GM12865 (cell line): Measurements from ENCODE around the gene CDKAL1.

Source experiments
- DNase-seq: peaks from one replicate; pipeline ENCODE4 v3.0.0; 2010; ENCODE audit warnings: low read depth
- H3K4me3 ChIP-seq: 2 replicates; pipeline ENCODE4 v1.5.1; 2011; ENCODE audit warnings: mild to moderate bottlenecking, low read depth, low read length, control low read depth
- TF ChIP-seq, protein P1 (sequence below): IDR thresholded peaks from 2 replicates; pipeline ENCODE4 v1.5.1; 2011; ENCODE audit warnings: low read length, control low read depth, low read depth, inconsistent platforms; ENCODE audit not compliant: insufficient read depth; ENCODE audit errors: missing control alignments

CDKAL1 gene

DNA sequence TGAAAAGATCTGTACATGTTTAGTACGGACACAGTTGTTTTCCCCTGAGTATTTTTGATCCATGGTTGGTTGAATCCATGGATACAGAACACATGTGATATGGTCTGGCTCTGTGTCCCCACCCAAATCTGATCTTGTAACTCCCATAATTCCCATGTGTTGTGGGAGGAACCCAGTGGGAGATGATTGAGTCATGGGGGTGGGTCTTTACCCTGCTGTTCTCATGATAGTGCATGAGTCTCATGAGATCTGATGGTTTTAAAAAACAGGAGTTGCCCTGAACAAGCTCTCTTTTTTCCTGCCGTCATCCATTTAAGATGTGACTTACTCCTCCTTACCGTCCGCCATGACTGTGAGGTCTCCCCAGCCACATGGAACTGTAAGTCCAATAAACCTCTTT, 139.2 kb downstream of the CDKAL1 start:
- no peak overlapping the region for H3K4me3 ChIP-seq
- TF ChIP-seq, protein P1, sequence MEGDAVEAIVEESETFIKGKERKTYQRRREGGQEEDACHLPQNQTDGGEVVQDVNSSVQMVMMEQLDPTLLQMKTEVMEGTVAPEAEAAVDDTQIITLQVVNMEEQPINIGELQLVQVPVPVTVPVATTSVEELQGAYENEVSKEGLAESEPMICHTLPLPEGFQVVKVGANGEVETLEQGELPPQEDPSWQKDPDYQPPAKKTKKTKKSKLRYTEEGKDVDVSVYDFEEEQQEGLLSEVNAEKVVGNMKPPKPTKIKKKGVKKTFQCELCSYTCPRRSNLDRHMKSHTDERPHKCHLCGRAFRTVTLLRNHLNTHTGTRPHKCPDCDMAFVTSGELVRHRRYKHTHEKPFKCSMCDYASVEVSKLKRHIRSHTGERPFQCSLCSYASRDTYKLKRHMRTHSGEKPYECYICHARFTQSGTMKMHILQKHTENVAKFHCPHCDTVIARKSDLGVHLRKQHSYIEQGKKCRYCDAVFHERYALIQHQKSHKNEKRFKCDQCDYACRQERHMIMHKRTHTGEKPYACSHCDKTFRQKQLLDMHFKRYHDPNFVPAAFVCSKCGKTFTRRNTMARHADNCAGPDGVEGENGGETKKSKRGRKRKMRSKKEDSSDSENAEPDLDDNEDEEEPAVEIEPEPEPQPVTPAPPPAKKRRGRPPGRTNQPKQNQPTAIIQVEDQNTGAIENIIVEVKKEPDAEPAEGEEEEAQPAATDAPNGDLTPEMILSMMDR: no peak
- DNase-seq: no peak

DNA sequence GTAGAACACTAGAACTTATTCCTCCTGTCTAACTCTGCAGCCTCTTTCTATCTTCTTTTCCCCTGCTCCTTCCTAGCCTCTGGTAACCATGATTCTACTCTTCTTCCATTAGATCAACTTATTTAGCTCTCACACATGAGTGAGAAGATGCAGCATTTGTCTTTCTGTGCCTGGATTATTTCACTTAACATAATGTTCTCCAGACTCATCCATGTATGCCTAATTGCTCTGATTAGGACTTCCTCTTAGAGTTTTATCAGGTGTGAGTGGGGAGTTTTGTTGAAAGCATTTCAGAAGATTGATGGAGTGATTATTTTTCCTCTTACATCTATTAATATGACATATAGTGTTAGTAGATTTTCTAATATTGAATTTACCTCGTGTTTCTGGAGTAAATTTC, 140.4 kb downstream of the CDKAL1 start:
- no peak for DNase-seq

DNA sequence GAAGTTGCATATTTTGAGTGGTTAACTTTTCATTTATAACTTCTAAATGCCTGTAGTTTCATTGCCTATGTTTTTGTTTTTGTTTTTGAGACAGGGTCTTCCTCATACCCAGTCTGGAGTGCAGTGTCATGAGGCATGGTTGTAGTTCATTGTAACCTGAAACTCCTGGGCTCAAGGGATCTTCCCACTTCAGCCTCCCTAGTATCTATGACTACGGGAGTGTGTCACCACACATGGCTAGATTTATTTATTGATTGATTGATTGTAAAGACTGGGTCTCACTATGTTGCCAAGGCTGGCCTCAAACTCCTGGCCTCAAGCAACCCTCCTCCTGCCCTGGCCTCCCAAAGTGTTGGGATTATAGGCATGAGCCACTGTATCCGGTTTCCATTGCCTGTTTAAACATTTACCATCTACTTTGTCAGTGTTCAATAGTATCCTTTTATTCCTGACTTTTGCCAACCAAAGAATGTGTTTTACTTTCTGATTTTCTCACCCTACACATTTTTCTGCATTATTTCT, 144.6 kb downstream of the CDKAL1 start:
- DNase-seq: no peak
- no peak overlapping the region for H3K4me3 ChIP-seq
- TF ChIP-seq, protein P1: no peak

More for the DNA sequence above, 140.4 kb downstream of the CDKAL1 start:
- TF ChIP-seq, protein P1: no peak
- H3K4me3 ChIP-seq: no peak overlapping the region

DNA sequence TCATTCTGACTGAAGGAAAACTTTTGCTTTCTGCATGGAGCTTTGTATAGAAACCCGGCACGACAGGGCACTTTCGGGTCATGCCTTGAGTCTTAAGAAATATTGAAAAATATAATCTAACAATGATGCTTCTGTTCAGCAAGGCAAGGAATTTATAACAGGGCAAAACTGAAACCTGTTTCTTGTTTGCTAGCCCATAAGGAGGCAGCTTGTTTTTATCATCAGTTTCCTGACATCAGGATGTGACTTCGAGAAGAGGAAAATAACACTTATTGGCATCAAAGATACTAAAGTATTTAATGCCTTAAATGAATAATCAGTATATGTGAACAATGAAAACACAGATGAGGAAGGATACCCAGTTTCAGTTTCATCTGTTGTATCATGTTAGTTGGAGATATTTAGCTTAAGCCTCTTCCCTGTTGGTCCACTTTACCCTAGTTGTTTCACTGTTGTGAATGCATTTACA, 146.5 kb downstream of the CDKAL1 start:
- no peak overlapping the region for H3K4me3 ChIP-seq
- DNase-seq: no peak
- TF ChIP-seq, protein P1: no peak

DNA sequence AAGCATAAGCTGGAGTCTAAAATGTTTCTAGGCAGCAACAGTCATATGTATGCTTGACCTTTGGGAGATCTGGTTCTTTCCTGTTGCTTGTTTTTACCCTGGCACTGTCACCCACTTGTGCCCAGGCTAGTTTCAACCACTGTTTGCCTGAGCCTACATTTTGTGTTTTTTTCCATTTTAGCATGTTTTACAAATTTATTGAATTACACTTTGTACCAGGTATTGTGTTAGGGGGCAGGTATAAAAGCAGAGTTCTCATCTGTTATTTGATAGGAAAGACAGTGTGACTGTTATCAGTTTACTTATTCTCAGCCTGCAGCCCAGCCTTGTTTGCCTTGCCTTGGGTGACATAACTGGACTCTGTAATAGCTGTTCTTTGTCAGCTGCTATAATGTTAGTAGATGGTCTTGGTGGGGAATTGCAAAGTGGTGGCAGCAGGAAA, 147.0 kb downstream of the CDKAL1 start:
- no peak overlapping the region for H3K4me3 ChIP-seq
- TF ChIP-seq, protein P1: no peak
- DNase-seq: no peak

DNA sequence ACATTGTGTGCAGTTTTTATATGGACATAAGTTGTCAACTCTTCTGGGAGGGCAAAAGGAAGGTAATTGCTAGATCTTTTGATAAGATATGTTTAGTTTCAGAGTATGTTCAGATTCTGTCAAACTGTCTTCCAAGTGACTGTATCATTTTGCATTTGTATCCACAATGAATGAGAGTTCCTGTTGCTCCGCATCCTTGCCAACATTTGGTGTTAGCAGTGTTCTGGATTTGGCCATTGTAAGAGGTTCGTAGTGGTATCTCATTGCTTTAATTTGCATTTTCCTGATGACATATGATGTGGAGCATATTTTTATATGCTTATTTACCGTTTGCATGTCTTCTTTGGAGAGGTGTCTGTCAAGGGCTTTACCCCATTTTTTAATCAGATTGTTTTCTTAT, 150.2 kb downstream of the CDKAL1 start:
- TF ChIP-seq, protein P1: no peak
- no peak overlapping the region for H3K4me3 ChIP-seq
- no peak for DNase-seq

DNA sequence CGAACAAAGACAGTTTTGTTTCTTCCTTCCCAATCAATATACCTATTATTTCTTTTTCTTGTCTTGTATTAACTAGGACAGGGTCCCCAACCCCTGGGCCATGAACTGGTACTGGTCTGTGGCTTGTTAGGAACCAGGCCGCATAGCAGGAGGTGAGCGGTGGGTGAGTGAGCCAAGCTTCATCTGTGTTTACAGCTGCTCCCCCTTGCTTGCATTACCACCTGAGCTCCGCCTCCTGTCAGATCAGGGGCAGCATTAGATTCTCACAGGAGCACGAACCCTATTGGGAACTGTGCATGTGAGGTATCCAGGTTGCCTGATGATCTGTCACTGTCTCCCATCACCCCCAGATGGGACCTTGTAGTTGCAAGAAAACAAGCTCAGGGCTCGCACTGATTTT, 151.9 kb downstream of the CDKAL1 start:
- TF ChIP-seq, protein P1: no peak
- H3K4me3 ChIP-seq: no peak overlapping the region
- no peak for DNase-seq
